RKO (cell line): ENCODE results near the gene GLUL.
A peak's percentile ranks its signal among the peaks of the same experiment; 100 is the strongest.

ENCODE experiments used
- DNase-seq: peaks from one replicate; pipeline ENCODE4 v3.0.0-alpha.2; 2016; ENCODE audit warnings: low spot score

Gene GLUL

GRCh38 chr1:182391362-182392049 is at the start of gene GLUL:
Gene GLUL (minus strand): TSS chr1:182391790. CDS start chr1:182388737, 3,053 bp downstream.
- DNase-seq, result peak; percentile 84

GRCh38 chr1:182438326-182438725 is 46.7 kb upstream of the GLUL start:
- no peak for DNase-seq

GRCh38 chr1:182433580-182433979 is 42.0 kb upstream of the GLUL start:
- DNase-seq, result no peak

- no peak for DNase-seq
Measured at GRCh38 chr1:182431278-182431677, 39.7 kb upstream of the GLUL start.

- DNase-seq, result peak; percentile 34
Measured at GRCh38 chr1:182430263-182431068, 38.9 kb upstream of the GLUL start.

- DNase-seq, result no peak
Measured at GRCh38 chr1:182428043-182428442, 36.5 kb upstream of the GLUL start.

- no peak for DNase-seq
Measured at GRCh38 chr1:182426442-182427430, 35.1 kb upstream of the GLUL start.

- DNase-seq, result no peak
Measured at GRCh38 chr1:182415789-182416188, 24.2 kb upstream of the GLUL start.

GRCh38 chr1:182413969-182414368 is 22.4 kb upstream of the GLUL start:
- no peak for DNase-seq

GRCh38 chr1:182413486-182413885 is 21.9 kb upstream of the GLUL start:
- no peak for DNase-seq

GRCh38 chr1:182410620-182411273 is 19.2 kb upstream of the GLUL start:
- DNase-seq, result no peak

- no peak for DNase-seq
Measured at GRCh38 chr1:182410138-182410537, 18.5 kb upstream of the GLUL start.

GRCh38 chr1:182408435-182409075 is 17.0 kb upstream of the GLUL start:
- no peak for DNase-seq

GRCh38 chr1:182407724-182408123 is 16.1 kb upstream of the GLUL start:
- DNase-seq, result no peak

GRCh38 chr1:182406012-182406411 is 14.4 kb upstream of the GLUL start:
- peak; percentile 53 for DNase-seq

GRCh38 chr1:182405578-182405977 is 14.0 kb upstream of the GLUL start:
- no peak for DNase-seq

- no peak for DNase-seq
Measured at GRCh38 chr1:182404781-182405180, 13.2 kb upstream of the GLUL start.

- no peak for DNase-seq
Measured at GRCh38 chr1:182400567-182400966, 9.0 kb upstream of the GLUL start, which contains the start of gene TEDDM1. Gene TEDDM1 (minus strand): TSS chr1:182400667. CDS start chr1:182400485, 182 bp downstream.

- DNase-seq, result no peak
Measured at GRCh38 chr1:182397653-182398393, 6.2 kb upstream of the GLUL start.

GRCh38 chr1:182395906-182396305 is 4.3 kb upstream of the GLUL start:
- no peak for DNase-seq
